ENCODE results near the gene ABCF2. TPM values are rescaled to one million over a fixed set of nuclear protein-coding genes. Genes with fewer than 3 reads are reported as not detected.

Gene ABCF2
- total RNA-seq, 1 experiment from 2014 or later, result 45.8 TPM

DNA sequence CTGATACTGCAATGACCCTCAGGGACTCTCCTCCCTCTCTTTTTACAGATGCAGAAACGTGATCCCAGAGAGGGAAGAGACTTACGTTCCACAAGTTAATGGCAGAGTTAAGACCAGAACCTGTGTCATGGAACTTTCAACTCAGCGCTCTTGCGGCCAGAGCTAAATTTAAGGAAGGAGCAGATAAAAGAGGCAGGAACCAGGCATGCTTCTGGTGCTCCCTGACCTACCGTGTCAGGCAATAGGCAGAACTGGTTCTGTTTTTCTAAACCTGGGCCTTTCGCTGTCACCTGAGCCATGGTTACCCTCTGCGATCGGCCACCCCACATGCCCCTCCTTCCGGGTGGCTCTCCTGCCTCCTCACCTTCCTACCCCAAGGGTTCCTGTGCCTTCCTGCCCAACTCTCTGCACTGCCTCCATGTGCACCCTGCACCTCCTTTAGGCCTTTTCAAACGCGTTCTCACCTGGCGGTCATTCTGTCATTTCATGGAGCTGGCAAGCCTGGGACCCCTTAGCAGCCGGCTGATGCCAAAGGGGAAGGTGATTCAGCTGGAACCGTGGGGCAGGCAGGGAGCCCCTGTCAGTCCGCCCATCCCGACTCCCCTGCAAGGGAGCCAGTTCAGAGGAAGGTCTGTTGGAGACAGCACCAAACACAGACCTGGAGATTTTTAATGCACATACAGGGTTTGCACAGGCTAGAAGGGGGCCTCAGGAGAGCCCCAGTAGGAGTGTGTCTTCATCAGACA lies 51.8 kb downstream of the ABCF2 start:
- no TSS peak for BruUV-seq (replicated peaks)
- no peaks in the 10 kb centered on the region; the same call in 1 of the 2 replicates for H4K20me1 ChIP-seq (ENCODE audit: insufficient read depth)
- no peak overlapping the region for H3K4me3 ChIP-seq
- no peak overlapping the region for H2AFZ ChIP-seq
- TF ChIP-seq, protein P1, sequence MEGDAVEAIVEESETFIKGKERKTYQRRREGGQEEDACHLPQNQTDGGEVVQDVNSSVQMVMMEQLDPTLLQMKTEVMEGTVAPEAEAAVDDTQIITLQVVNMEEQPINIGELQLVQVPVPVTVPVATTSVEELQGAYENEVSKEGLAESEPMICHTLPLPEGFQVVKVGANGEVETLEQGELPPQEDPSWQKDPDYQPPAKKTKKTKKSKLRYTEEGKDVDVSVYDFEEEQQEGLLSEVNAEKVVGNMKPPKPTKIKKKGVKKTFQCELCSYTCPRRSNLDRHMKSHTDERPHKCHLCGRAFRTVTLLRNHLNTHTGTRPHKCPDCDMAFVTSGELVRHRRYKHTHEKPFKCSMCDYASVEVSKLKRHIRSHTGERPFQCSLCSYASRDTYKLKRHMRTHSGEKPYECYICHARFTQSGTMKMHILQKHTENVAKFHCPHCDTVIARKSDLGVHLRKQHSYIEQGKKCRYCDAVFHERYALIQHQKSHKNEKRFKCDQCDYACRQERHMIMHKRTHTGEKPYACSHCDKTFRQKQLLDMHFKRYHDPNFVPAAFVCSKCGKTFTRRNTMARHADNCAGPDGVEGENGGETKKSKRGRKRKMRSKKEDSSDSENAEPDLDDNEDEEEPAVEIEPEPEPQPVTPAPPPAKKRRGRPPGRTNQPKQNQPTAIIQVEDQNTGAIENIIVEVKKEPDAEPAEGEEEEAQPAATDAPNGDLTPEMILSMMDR (conservative IDR thresholded peaks at IDR 0.05), result no peak
- TF ChIP-seq EZH2 (IDR thresholded peaks at IDR 0.05; ENCODE audit: low read depth), result no peak
- H3K9me3 ChIP-seq (ENCODE audit: insufficient read depth, low read depth), result no peaks in the 10 kb centered on the region
- no peaks in the 10 kb centered on the region for H3K79me2 ChIP-seq (ENCODE audit: low read depth)
- no peak for DNase-seq
- POLR2A ChIA-PET (ENCODE audit: unreplicated experiment), result interaction anchor here (0.6 kb wide), 1 partner anchor 59 kb away, joined by 5 read pairs; no protein-coding TSS in a partner anchor
- no peak overlapping the region for H3K4me2 ChIP-seq
- H3F3A ChIP-seq (ENCODE audit: insufficient read depth, low read depth), result no peaks in the 10 kb centered on the region
- H3K27ac ChIP-seq, result no peak overlapping the region
- H3K4me1 ChIP-seq (replicated peaks; ENCODE audit: insufficient read depth), result no peaks in the 10 kb centered on the region
- CTCF ChIA-PET, result interaction anchor here (0.6 kb wide), 1 partner anchor 1525 kb away, joined by 3 read pairs; no protein-coding TSS in a partner anchor
- intact Hi-C loops (cut with micrococcal nuclease; ENCODE audit: unreplicated experiment), result loop anchor here (10.0 kb wide), 1 partner anchor 890 kb away; no protein-coding TSS in a partner anchor
- no peaks in the 10 kb centered on the region for H3K36me3 ChIP-seq (ENCODE audit: low read depth)
- H3K9me2 ChIP-seq (ENCODE audit: insufficient read depth), result no peaks in the 10 kb centered on the region
- H3K27me3 ChIP-seq (ENCODE audit: insufficient read depth, low read depth), result peaks cover 67% of the 10 kb centered on the region

DNA sequence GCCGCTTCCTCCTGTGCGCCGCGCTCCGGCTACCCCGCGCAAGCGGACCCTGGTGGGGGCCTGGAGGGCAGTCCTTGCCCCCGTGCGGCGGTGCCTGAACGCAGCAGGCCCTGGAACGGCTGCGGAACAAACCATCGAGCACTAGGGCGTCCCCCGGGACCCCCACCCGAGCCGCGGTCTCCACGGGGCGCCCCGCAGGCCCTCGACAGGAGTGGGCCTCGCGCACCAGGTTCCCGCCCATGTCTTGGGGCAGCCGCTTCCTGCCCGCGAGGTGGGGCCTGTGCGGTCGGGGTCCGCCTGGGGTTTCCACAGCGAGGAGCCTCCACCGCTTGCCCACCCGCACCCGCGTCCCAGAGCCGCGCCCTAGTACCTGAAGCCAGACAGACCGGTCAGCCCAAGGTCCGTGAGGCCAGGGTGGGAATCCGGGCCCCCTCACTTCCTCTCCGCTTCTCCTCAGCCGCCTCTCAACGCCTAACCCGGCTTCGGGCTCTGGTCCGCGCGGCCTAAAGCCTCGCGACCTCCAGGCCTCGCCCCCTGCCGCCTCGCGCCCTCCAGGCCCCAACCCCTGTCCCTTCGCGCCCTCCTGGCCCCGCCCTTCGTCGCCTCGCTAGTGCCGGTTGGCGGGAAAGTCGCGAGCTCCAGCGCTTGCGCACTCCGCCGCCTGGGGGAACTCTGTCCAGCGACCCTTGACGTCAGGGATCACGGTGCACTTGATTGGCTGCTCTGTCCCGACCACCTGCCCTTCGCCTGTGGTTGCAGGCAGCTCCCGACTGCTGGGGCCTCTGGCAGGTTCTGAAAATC lies 52.6 kb downstream of the ABCF2 start:
- no peak for DNase-seq
- Histone ChIP-seq H3K36me3 (ENCODE audit: low read depth) (no peaks in the 10 kb centered on the region), H3K4me3 (no peak overlapping the region), H3K27ac (no peak overlapping the region), H3K9me3 (ENCODE audit: insufficient read depth, low read depth) (no peaks in the 10 kb centered on the region), H2AFZ (no peak overlapping the region), H3K27me3 (ENCODE audit: insufficient read depth, low read depth) (peaks cover 67% of the 10 kb centered on the region), H3K79me2 (ENCODE audit: low read depth) (no peaks in the 10 kb centered on the region), H4K20me1 (ENCODE audit: insufficient read depth) (no peaks in the 10 kb centered on the region; the same call in 1 of the 2 replicates), H3F3A (ENCODE audit: insufficient read depth, low read depth) (no peaks in the 10 kb centered on the region), H3K4me1 (replicated peaks; ENCODE audit: insufficient read depth) (no peaks in the 10 kb centered on the region), H3K9me2 (ENCODE audit: insufficient read depth) (no peaks in the 10 kb centered on the region), H3K4me2 (no peak overlapping the region)
- ChIA-PET CTCF (interaction anchor here (0.6 kb wide), 1 partner anchor 1524 kb away, joined by 3 read pairs; no protein-coding TSS in a partner anchor), POLR2A (ENCODE audit: unreplicated experiment) (interaction anchor here (0.6 kb wide), 1 partner anchor 58 kb away, joined by 5 read pairs; no protein-coding TSS in a partner anchor)
- intact Hi-C loops (cut with micrococcal nuclease; ENCODE audit: unreplicated experiment), result loop anchor here (5.0 to 10.0 kb wide), 5 partner anchors 68 to 890 kb away; partner anchors contain the start of gene ABCB8
- TF ChIP-seq, protein P1 (conservative IDR thresholded peaks at IDR 0.05), result no peak
- no peak for TF ChIP-seq EZH2 (IDR thresholded peaks at IDR 0.05; ENCODE audit: low read depth)
- no TSS peak for BruUV-seq (replicated peaks)

DNA sequence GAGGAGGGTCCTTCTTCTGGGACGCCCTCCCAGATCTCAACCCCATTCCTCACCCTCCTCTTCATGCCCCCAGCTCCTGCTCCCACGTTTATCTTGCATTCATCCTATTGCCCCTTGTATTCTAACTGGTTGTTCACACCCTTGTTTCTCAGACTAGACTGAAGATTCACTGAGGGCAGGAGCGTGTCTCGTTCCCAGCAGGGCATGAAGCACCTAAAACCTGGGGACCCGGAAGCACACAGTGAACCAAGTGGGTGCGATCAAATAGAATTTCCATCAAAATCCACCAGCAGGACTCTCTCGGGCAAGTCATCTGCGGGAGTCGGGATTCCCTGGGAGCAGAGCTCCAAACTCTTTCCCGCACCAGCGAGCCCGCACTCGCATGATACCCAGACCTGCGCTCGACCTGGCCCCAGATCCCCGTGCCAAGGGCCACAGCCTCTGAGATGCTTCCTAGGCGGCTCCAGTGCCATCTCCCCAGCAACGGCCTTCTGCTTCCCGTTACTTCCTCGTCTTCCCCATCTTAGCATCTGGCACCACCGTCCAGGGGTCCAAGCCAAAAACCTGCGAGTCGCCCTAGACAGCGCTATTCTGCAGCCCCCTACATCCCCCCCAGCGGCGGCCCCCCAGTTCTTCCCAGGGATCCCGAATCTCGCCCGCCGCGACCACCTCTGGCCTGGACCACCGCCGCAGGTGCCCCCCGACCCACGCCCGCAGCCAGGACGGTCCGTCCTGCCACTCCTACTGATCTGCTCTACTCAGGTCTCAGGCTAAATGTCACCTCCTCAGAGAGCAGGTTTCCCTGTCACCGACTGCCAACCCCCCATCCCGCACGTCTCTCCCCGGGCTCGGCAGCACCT lies 53.4 kb downstream of the ABCF2 start:
- Histone ChIP-seq H3K36me3 (ENCODE audit: low read depth) (no peaks in the 10 kb centered on the region), H3K27me3 (ENCODE audit: insufficient read depth, low read depth) (peaks cover 67% of the 10 kb centered on the region), H4K20me1 (ENCODE audit: insufficient read depth) (no peaks in the 10 kb centered on the region; the same call in 1 of the 2 replicates), H3K79me2 (ENCODE audit: low read depth) (no peaks in the 10 kb centered on the region), H3K27ac (no peak overlapping the region), H3K9me2 (ENCODE audit: insufficient read depth) (no peaks in the 10 kb centered on the region), H2AFZ (no peak overlapping the region), H3K4me2 (no peak overlapping the region), H3K9me3 (ENCODE audit: insufficient read depth, low read depth) (no peaks in the 10 kb centered on the region), H3K4me3 (no peak overlapping the region), H3F3A (ENCODE audit: insufficient read depth, low read depth) (no peaks in the 10 kb centered on the region), H3K4me1 (replicated peaks; ENCODE audit: insufficient read depth) (no peaks in the 10 kb centered on the region)
- TF ChIP-seq, protein P1 (conservative IDR thresholded peaks at IDR 0.05), result no peak
- TF ChIP-seq EZH2 (IDR thresholded peaks at IDR 0.05; ENCODE audit: low read depth), result no peak
- ChIA-PET CTCF (no interaction called here), POLR2A (ENCODE audit: unreplicated experiment) (no interaction called here)
- intact Hi-C loops (cut with micrococcal nuclease; ENCODE audit: unreplicated experiment), result loop anchor here (2.0 to 10.0 kb wide), 6 partner anchors 69 to 889 kb away; partner anchors contain the start of gene ABCB8
- no TSS peak for BruUV-seq (replicated peaks)
- DNase-seq, result no peak
